Frontal cortex (tissue), 4 donors: ENCODE measurements around the gene ZKSCAN3. TPM values are rescaled to one million over a fixed set of nuclear protein-coding genes. Genes with fewer than 3 reads are reported as not detected.
A peak's percentile ranks its signal among the peaks of the same experiment; 100 is the strongest.
"Not testable (repeated sequence)": the region's sequence is repeated elsewhere in the genome, so short reads cannot be mapped to it uniquely, and the experiment has no call there.

ENCODE experiments used
- DNase-seq, 2 donors: peaks; one replicate each; pipeline ENCODE4 v3.0.0; 2012; ENCODE audit warnings: low spot score in 2 of 2
- FAIRE-seq: peaks from 2 replicates; lab custom pipeline; 2012; peaks lifted over from hg19 to GRCh38; lab: Jason Lieb, UNC
- total RNA-seq: library from RNA; depleted of rRNA; stranded (reverse); fragments of >200 nt; gene quantifications from one replicate; pipeline ENCODE4 v1.2.3, GENCODE V29; 2014
- donor health status: control.
- donor health status: control.
- donor health status: control.

Gene ZKSCAN3
- 7.3 TPM for total RNA-seq

- FAIRE-seq (no peak), DNase-seq (peak; percentile 45 to 55)
Observed at GRCh38 chr6:28349892-28350737, at the start of gene ZKSCAN3. Gene ZKSCAN3 (plus strand): TSS chr6:28349947. CDS start chr6:28359587, 9,640 bp downstream.

DNA sequence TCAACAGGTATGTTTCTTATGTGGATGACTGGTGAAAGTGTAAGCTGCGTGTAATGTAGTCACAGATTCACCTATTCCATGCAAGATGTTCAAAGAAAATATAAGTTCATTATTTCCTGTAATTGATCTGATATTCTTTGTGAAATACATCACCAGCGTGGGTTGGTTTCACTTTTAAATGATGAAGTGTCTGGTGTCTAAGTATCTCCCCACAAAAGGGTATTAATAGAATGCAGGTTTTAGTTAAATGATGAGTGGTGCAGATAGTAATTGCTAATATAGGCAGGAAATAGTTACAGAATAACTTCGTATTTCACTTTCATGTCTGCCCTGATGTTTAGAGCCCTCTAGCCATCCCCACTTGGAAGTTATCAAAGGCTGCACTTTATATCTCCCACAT lies 46.2 kb upstream of the ZKSCAN3 start:
- no peak for DNase-seq
- FAIRE-seq = no peak

GRCh38 chr6:28306363-28306762 lies 43.4 kb upstream of the ZKSCAN3 start:
- not testable (repeated sequence) for FAIRE-seq, DNase-seq

GRCh38 chr6:28311139-28311823 lies 38.5 kb upstream of the ZKSCAN3 start:
- DNase-seq (no peak), FAIRE-seq (no peak)

GRCh38 chr6:28312939-28313338 lies 36.8 kb upstream of the ZKSCAN3 start:
- DNase-seq (no peak), FAIRE-seq (no peak)

GRCh38 chr6:28315628-28316027 lies 34.1 kb upstream of the ZKSCAN3 start:
- DNase-seq (no peak), FAIRE-seq (no peak)

GRCh38 chr6:28317866-28318265 lies 31.9 kb upstream of the ZKSCAN3 start:
- DNase-seq, FAIRE-seq: not testable (repeated sequence)

GRCh38 chr6:28322661-28323060 lies 27.1 kb upstream of the ZKSCAN3 start:
- DNase-seq (no peak), FAIRE-seq (no peak)

- FAIRE-seq = no peak
- no peak for DNase-seq
Observed at GRCh38 chr6:28323813-28324424, 25.8 kb upstream of the ZKSCAN3 start.

DNA sequence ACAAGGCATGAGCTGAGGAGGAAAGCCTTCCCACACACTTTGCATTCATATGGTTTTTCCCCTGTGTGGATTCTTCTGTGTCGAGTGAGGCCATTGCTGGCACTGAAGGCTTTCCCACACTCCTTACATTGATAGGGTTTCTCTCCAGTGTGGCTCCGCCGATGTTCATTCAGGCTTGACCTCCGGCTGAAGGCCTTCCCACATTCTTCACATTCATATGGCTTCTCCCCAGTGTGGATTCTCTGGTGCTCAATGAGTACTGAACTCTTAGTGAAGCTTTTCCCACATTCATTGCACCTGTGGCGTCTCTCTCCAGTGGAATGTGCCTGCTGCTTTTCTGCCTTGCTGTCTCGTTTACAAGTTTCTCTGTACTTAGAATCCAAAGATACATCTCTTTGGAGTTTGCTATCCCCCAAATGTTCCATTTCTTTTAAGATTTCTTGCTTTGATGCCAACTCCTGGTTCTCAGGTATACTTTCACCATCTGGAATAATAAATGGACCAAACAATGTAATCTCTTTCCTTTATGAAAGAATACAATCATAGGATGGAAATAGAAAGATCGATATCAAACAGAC lies 23.3 kb upstream of the ZKSCAN3 start:
- DNase-seq = no peak
- no peak for FAIRE-seq

DNA sequence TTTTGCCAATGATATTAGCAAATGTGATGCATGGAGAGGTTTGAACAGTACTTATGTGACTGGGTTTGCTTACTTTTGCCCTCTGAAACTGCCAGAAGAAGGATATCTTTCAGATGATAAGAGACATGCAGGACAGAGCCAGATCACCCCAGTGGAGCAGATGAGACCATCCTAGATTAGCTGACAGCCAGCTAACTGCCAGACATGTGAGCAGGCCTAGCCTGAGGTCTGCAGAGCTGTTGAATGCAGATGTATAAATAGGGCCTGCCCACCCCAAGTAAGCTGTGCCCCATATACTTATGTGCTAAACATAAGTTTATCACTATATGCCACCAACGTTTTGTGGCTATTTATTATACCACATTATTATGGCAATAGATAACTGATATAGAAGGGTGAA lies 19.7 kb upstream of the ZKSCAN3 start:
- DNase-seq (no peak), FAIRE-seq (no peak)

- no peak for FAIRE-seq
- no peak for DNase-seq
Observed at GRCh38 chr6:28333047-28333446, 16.7 kb upstream of the ZKSCAN3 start.

- no peak for FAIRE-seq
Observed at GRCh38 chr6:28333599-28334018, 16.1 kb upstream of the ZKSCAN3 start.

GRCh38 chr6:28334286-28335039 lies 15.3 kb upstream of the ZKSCAN3 start:
- FAIRE-seq (no peak), DNase-seq (no peak)

More at GRCh38 chr6:28333599-28334018, 16.1 kb upstream of the ZKSCAN3 start:
- no peak for DNase-seq

GRCh38 chr6:28335040-28335563 lies 14.6 kb upstream of the ZKSCAN3 start:
- no peak for DNase-seq
- FAIRE-seq = no peak

GRCh38 chr6:28335564-28336283 lies 14.0 kb upstream of the ZKSCAN3 start, which contains the start of gene ZSCAN31:
Gene ZSCAN31 (minus strand): TSS chr6:28336148. CDS start chr6:28329683, 6,465 bp downstream.
- FAIRE-seq = peak; percentile 15
- peak in 1 of 2 donors; percentile 77 for DNase-seq

- FAIRE-seq (no peak), DNase-seq (no peak)
Observed at GRCh38 chr6:28336284-28337120, 13.2 kb upstream of the ZKSCAN3 start.

- FAIRE-seq (no peak), DNase-seq (no peak)
Observed at GRCh38 chr6:28337121-28337520, 12.6 kb upstream of the ZKSCAN3 start.
